DOHH2 (cell line): ENCODE data around the gene SUMO4.

ENCODE experiments used
- EZH2phosphoT487 ChIP-seq: fragments of 200-600 bp; sonication (generic); IDR thresholded peaks from 2 replicates; pipeline ENCODE4 v1.6.1; 2017; ENCODE audit warnings: borderline replicate concordance, mild to moderate bottlenecking, antibody characterized with exemption, low read length, moderate library complexity, mixed read lengths
- TF ChIP-seq, protein P1 (sequence below): fragments of 200-600 bp; sonication (generic); IDR thresholded peaks from one replicate; pipeline ENCODE4 v1.5.1; 2014; ENCODE audit warnings: antibody characterized with exemption, mild to moderate bottlenecking, low read depth, low read length; ENCODE audit not compliant: poor library complexity, severe bottlenecking

DNA sequence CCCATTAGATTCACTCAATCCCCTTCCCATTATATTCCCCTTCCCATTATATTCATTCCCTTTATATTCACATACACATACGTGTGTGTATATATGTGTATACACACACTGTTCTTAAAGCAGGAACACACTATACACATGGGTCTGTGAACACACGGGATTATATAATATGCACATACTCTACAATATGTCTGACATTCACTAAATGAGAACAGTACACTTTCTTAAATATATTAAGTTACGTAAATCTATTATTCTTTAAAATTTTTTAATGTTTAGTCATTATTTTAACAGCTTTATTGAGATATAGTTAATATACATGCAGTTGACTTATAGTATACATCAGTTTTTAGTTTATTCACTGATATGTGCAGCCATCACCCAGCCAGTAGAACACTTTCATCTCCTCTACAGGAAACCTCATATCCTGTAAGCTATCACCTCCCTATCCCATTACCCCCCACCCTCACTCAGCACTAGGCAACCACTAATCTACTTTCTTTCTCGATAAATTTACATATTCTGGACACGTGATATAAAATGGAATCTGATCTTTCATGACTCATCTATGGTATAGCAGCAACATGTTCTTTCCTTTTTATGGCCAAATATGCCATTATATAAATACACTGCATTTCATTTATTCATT, 13.9 kb upstream of the SUMO4 start:
- TF ChIP-seq, protein P1, sequence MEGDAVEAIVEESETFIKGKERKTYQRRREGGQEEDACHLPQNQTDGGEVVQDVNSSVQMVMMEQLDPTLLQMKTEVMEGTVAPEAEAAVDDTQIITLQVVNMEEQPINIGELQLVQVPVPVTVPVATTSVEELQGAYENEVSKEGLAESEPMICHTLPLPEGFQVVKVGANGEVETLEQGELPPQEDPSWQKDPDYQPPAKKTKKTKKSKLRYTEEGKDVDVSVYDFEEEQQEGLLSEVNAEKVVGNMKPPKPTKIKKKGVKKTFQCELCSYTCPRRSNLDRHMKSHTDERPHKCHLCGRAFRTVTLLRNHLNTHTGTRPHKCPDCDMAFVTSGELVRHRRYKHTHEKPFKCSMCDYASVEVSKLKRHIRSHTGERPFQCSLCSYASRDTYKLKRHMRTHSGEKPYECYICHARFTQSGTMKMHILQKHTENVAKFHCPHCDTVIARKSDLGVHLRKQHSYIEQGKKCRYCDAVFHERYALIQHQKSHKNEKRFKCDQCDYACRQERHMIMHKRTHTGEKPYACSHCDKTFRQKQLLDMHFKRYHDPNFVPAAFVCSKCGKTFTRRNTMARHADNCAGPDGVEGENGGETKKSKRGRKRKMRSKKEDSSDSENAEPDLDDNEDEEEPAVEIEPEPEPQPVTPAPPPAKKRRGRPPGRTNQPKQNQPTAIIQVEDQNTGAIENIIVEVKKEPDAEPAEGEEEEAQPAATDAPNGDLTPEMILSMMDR = no peak
- TF ChIP-seq EZH2phosphoT487 = no peak
